GM18870 (cell line): ENCODE results near the gene SERPINF2.
"Not testable (repeated sequence)": the region's sequence is repeated elsewhere in the genome, so short reads cannot be mapped to it uniquely, and the experiment has no call there.

Experiments used
- ATAC-seq: cut with Tn5 transposase; IDR thresholded peaks from one replicate; pipeline ENCODE4 v1.9.1; 2021; ENCODE audit warnings: moderate library complexity; ENCODE audit not compliant: unreplicated experiment

Gene SERPINF2

DNA sequence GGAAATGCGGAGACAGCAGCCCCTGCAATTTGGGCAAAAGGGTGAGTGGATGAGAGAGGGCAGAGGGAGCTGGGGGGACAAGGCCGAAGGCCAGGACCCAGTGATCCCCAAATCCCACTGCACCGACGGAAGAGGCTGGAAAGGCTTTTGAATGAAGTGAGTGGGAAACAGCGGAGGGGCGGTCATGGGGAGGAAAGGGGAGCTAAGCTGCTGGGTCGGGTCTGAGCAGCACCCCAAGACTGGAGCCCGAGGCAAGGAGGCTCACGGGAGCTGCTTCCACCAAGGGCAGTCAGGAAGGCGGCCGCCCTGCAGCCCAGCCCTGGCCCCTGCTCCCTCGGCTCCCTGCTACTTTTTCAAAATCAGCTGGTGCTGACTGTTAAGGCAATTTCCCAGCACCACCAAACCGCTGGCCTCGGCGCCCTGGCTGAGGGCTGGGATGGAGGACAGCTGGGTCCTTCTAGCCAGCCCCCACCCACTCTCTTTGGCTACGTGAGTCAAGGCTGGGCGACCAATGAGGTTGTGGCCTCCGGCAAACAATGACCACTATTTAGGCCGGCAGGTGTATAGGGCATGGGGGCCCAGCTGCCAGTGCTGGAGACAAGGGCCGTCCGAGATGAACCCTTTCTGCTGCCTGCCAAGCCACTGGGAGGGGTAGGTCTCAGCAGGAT, 19.7 kb downstream of the SERPINF2 start:
- ATAC-seq = no peak

DNA sequence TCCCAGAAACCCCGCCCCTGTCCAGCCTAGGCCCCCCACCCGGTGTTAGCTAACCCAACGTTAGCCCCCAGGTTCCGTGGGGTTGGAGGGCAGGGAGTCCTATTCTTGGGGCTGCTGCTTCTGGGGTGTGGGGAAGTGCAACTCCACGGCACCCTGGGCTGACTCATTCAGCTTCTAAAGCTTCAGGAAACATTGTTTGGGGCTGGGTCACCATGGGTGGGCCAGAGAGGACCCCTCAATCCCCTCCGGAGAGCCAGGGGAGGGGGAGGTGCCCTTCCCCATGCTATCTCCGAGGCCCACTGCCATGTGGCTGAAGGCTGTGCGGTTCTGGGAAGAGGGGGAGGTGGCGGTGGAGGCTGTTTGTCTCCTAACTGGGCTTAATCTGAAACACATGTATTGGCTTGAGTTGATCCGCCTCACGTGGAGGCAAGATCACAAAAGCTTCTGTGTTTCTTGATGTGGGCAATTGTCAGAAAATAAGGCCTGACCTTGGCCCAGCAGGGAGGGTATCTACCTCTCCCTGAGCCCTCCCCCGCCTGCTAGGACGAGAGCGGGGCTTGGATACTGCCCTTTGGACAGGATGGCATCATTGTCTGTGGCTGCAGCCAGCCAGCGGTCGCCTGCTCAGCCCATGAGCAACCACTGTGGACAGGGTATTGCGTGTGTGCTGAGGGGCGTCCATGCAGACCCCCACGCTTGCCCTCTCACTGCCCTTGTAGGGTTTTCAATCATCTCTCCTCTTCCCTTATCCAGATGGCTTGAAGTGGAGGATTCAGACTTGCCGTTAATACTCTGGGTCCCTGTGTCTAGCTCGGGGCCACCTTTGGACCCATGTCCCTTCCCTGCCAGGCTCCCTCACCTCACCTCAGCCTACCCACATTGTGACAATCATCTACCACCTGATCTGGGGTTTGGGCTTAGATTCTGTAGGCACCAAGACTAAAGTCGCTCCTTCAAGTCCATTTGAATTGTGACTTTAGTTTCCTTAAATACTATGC, 20.5 kb downstream of the SERPINF2 start:
- no peak for ATAC-seq

DNA sequence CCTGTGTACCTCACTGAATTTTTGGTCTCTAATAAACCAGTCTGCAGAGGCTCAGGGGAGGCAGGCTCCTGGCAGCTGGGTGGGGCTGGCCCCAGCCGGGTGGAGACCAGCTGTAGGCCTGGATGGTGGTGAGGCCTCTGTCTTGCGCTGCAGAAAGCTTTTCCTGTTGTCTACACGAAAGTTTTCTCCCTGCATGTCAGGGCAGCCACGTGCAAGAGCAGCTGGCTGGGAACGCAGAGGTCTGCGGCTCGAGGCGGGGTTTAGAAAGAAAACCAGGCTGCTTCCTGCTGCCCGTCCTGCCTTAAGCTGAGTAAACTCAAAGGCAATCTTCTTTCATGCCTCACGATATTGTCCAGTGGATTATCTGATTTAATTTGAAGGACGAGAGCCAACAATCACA, 21.6 kb downstream of the SERPINF2 start:
- no peak for ATAC-seq

DNA sequence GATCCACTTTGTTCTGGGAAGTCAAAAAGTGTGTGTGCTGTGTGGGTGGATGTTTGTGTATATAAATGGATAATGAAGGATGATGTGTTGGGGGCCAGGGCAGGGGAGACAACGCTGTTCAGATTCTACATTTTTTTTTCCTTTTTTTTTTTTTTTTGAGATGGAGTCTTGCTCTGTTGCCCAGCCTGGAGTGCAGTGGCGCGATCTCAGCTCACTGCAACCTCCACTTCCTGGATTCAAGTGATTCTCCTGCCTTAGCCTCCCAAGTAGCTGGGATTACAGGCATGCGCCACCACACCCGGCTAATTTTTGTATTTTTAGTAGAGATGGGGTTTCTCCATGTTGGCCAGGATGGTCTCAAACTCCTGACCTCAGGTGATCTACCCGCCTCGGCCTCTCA, 22.0 kb downstream of the SERPINF2 start:
- ATAC-seq = not testable (repeated sequence)

DNA sequence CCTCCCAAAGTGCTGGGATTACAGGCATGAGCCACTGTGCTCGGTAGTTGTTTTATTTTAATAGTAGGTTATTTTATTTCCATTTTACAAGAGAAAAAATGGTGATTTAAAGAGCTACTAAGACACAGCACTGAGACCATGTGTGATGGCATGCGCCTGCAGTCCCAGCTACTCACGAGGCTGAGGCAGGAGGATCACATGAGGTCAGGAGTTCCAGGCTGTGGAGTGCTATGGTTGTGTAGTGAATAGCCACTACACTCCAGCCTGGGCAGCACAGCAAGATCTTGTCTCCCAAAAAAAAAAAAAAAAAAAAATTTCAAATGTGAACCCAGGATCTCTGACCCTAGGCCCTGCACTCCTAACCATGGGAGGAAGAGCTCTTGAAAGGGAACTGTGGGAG, 22.9 kb downstream of the SERPINF2 start:
- no peak for ATAC-seq

DNA sequence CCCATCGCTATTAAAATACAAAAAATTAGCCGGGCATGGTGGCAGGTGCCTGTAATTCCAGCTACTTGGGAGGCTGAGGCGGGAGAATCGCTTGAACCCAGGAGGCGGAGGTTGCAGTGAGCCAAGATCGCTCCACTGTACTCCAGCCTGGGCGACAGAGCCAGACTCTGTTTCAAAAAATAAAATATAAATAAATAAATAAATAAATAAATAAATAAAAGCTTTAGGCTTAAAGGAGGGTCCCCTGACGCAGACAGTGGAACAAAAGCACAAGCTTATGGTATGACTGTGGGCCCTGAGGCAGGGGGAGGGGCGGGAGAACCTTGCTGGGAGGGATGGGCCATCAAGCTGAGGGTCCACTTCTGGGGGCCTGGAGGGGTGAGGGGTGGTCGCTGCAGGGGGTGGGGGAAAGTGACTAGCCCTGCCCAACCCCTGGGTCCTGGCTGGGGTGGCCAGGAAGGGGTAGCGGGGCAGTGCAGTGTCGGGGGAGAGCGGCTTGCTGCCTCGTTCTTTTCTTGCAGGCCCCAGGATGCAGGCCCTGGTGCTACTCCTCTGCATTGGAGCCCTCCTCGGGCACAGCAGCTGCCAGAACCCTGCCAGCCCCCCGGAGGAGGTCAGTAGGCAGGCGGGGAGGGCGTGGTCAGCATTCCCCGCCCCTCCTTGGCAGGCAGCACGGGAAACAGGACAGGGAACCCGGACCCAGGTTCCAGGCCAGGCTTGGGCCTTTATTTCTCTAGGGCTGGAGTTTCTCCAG, 23.9 kb downstream of the SERPINF2 start:
- ATAC-seq = no peak

DNA sequence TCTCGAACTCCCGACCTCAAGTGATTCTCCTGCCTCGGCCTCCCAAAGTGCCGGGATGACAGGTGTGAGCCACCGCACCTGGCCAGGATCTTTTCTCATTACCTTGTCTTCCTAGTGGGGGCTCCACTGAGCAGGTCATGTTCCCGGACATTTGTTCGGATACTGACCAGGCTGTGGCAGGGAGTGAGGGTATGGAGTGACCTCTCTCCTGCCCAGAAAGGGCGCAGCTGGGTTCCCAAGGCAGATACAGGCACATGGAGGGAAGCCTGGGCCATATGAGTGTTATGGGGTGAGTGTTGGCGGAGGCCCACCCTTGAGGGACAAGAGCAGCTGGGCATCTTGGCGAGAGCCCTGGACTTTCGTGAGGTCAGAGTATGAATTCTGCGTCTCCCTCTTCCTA, 24.7 kb downstream of the SERPINF2 start:
- ATAC-seq = no peak

DNA sequence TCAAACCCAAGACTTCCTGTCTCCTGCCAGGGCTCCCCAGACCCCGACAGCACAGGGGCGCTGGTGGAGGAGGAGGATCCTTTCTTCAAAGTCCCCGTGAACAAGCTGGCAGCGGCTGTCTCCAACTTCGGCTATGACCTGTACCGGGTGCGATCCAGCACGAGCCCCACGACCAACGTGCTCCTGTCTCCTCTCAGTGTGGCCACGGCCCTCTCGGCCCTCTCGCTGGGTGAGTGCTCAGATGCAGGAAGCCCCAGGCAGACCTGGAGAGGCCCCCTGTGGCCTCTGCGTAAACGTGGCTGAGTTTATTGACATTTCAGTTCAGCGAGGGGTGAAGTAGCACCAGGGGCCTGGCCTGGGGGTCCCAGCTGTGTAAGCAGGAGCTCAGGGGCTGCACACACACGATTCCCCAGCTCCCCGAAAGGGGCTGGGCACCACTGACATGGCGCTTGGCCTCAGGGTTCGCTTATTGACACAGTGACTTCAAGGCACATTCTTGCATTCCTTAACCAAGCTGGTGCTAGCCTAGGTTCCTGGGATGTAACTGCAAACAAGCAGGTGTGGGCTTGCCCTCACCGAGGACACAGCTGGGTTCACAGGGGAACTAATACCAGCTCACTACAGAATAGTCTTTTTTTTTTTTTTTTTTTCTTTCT, 27.3 kb downstream of the SERPINF2 start:
- ATAC-seq = no peak

DNA sequence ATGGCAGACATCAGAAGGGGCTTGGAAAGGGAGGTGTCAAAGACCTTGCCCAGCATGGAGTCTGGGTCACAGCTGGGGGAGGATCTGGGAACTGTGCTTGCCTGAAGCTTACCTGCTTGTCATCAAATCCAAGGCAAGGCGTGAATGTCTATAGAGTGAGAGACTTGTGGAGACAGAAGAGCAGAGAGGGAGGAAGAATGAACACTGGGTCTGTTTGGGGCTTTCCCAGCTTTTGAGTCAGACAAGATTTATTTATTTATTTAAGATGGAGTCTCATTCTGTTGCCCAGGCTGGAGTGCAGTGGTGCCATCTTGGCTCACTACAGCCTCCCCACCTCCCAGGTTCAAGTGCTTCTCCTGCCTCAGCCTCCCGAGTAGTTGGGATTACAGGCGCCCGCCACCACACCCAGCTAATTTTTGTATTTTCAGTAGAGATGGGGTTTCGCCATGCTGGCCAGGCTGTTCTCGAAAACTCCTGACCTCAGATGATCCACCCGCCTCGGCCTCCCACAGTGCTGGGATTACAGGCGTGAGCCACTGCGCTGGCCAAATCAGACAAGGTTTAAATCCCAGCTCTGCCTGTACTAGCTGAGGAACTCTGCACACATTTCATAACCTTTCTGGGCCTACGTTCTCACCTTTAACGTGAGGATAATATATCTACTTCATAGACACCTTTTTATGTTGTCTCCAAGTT, 30.5 kb downstream of the SERPINF2 start:
- not testable (repeated sequence) for ATAC-seq

DNA sequence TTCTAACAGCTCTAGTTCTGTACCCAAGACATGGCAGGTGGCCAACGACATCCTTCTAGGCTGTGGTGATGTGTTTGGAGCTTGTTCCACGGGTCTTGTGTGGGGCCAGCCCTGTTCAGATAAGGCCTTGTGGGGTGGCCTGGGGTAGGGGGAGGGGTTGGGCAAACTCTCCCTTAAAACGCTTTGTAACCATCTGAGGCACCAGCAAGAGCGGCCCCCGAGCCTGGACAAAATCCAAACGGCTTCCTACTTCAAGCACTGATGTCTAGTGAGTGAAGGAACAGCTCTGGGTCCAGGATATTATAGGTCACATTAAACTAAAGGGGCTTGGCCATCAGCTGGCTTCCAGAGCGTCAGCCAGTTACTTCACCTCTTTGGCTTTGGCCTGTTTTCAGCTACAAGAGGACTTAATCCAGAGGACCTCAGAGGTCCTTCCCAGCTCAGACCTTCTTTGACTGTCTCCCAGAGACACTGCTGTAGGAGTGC, 31.1 kb downstream of the SERPINF2 start:
- ATAC-seq = no peak

DNA sequence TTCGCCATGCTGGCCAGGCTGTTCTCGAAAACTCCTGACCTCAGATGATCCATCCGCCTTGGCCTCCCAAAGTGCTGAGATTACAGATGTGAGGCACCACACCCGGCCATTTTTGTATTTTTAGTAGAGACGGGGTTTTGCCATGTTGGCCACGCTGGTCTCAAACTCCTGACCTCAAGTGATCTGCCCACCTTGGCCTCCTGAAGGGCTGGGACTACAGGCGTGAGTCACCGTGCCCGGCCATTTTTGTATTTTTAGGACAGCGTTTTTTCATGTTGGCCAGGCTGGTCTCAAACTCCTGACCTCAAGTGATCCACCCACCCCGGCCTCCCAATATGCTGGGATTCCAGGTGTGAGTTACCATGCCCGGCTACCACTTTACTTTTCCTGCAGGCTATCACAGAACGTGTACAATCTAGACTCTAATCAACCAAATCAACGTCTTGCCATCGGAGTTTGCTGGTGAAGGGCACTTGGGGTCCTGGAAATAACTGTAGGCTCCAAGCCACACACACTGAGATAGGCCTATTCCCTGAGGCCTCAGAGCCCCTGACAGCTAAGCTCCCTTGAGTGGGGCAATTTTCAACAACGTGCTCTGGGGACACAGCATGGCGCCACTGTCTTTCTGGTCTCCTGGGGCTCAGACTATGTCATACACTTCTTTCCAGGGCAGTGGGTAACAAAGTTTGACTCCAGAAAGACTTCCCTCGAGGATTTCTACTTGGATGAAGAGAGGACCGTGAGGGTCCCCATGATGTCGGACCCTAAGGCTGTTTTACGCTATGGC, 31.9 kb downstream of the SERPINF2 start:
- no peak for ATAC-seq

DNA sequence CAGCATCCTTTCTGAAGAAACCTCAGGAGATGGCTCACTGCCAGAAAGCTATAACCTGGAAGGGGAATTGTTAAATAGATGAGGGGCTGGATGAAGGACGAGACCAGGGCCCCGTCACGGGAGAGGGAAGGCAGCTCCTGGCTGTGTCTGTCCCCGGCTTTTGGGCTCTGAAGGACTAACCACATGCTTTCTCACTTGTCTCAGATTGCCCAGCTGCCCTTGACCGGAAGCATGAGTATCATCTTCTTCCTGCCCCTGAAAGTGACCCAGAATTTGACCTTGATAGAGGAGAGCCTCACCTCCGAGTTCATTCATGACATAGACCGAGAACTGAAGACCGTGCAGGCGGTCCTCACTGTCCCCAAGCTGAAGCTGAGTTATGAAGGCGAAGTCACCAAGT, 33.7 kb downstream of the SERPINF2 start:
- no peak for ATAC-seq

DNA sequence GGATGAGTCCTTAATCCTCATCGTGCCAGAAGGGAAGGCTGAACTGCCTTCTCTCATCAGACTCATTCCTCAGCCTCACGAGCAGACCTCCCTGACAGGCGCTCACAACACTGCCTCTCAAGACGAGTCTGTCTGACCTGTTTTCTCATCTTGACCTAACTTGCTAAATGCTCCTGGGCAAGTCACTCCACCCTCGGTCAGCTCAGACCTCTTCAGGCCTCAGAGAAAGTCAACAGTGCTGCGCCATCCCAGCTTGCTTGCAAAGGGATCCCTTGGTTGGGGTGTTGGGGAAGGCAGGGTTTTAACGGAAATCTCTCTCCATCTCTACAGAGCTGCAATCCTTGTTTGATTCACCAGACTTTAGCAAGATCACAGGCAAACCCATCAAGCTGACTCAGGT, 34.2 kb downstream of the SERPINF2 start:
- no peak for ATAC-seq

DNA sequence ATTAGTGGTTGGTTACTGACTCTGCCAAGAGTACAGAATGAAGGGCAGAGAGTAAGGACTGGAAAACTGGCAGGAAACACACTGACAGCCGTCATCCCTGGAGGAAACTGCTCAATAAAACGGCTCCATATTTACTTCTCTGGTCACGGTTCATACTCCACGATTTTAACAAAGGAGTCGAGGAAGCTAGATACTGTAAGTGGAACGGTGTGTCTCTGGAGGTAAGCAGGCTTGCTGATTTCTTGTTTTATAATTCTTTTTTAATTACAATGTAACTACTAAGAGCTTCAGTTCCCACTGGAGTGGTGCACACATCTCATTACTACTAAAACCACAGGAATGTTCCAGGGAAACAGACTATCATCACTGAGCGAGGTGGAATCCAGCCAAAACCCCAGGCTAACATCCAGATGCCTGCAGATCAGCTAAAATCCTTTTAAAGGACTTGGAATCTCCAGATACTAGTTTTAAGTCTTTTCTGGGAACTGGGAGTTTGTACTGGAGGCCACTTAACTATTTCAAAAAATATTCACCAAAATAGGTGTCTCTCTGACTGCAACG, 37.0 kb downstream of the SERPINF2 start:
- no peak for ATAC-seq

DNA sequence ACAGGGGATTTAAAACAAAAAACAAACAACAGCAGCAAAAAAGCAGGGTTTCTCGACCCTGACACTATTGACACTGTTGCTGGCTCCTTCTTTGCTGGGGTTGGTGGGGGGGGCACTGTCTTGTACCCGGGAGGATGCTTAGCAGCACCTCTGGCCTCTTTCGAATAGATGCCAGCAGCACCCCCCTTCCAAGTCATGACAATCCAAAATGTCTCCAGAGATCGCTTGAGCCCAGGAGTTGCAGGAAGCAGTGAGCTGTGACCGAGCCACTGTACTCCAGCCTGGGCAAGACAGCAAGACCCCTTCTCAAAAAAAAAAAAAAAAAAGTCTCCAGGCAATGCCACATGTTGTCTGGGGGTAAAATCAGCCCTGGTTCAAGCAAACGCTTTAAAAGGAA, 39.5 kb downstream of the SERPINF2 start:
- no peak for ATAC-seq

DNA sequence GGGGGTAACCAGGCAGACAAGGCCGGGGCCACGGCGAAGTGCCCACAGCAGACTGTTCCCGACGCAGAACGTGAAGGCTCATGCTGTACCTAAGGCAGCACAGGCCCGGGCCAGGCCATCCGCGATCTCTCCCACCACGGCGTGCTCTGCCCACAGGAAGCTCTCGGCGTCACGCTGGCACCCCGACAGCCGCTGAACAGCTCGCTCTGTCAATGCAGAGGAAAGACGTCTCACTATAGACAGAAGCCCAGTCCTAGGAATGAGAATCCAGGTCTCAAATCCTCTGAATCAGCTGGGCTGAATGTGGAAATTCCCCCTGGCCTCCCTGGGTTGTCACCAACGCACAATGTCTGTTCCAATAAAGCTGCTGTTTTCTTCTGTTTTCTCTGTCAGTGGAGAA, 40.6 kb downstream of the SERPINF2 start:
- ATAC-seq = no peak

DNA sequence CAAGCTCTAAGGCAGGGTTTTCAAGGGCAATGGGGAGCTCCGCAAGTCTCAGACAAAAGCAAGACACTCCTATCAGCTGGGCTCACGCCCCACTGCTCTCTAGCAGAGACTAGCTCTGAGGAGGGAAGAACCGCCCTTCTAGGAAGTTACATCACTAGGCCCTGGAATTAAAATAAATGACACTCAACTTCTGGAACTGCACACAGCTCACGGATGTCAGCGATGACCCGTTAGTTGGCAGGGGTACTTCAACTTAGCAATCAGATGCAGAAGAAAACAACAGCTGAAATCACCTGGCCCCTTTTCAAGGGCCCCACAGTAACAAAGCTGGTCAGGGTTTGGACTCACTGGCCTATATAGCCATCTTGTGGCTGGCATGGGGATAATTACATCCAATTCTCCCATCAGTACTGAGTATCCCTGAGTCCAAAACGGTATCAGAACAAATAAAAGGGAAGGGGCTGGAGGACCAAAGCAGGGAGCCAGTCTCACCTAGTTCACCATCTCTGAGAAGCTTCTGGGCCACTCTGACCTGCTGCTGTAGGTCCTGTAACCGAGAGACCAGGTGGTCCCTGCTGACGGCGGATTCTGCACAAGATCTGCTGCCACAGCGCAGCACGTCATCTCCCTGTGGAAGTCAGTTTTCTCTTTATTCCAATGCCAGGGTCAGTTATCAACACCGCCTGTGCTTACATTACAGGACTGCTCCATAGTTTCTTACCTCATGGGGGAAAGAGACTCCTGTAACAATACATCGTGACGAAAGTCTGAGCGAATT, 41.4 kb downstream of the SERPINF2 start:
- no peak for ATAC-seq

DNA sequence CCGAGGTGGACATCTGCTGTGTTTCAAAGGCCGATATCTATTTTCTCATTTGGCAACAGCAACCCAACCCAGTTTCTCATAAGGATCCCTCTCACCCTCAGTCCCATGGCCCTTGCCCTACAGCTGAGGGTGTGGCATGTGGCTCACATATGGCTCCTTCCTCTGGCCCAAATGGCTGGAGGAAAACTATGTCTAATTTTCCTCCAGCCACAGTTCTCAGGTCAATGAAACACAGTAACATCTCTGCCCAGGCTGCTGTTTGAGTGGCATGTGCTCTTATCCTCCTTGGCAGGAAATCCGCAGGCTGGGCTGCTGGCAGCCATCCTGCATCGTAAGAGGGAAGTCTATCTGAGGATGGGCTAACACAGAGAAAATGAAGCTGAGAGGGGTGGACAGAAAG, 43.3 kb downstream of the SERPINF2 start:
- ATAC-seq = no peak
